ENCODE results near the gene RASA3.
"Not testable (repeated sequence)": the region's sequence is repeated elsewhere in the genome, so short reads cannot be mapped to it uniquely, and the experiment has no call there.

RASA3 gene

DNA sequence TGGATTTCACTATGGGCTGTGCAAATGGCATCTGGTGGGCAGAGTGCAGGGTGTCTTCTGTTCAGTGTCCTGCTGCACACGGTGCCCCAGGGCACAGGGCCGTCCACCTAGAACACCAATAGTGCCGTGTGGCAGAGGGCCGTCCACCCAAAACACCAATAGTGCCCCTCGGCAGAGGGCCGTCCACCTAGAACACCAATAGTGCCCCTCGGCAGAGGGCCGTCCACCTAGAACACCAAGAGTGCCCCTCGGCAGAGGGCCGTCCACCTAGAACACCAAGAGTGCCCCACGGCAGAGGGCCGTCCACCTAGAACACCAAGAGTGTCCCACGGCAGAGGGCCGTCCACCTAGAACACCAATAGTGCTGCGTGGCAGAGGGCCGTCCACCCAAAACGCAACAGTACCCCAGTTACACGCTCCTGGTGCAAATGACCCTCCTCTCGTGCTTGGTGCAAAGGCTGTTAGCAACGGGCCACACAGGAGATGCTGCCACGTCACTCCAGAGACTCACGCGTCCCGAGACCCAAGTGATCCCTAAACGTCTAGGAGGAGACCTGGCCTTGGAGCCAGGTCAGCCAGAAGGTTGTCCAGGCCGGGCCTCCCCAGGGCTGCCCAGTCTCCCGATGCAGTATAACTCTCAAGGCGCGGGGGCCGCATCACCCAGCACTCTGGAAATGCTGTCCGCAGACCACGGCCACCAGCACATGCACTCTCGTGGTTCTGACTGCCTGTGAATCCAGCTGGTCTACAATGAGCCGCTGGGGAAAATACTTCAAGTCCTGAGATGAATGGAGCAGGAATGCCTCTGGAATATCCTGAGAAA lies 51.5 kb downstream of the RASA3 start:
- no peak for DNase-seq (ENCODE audit: low read depth in 2 of 2)

DNA sequence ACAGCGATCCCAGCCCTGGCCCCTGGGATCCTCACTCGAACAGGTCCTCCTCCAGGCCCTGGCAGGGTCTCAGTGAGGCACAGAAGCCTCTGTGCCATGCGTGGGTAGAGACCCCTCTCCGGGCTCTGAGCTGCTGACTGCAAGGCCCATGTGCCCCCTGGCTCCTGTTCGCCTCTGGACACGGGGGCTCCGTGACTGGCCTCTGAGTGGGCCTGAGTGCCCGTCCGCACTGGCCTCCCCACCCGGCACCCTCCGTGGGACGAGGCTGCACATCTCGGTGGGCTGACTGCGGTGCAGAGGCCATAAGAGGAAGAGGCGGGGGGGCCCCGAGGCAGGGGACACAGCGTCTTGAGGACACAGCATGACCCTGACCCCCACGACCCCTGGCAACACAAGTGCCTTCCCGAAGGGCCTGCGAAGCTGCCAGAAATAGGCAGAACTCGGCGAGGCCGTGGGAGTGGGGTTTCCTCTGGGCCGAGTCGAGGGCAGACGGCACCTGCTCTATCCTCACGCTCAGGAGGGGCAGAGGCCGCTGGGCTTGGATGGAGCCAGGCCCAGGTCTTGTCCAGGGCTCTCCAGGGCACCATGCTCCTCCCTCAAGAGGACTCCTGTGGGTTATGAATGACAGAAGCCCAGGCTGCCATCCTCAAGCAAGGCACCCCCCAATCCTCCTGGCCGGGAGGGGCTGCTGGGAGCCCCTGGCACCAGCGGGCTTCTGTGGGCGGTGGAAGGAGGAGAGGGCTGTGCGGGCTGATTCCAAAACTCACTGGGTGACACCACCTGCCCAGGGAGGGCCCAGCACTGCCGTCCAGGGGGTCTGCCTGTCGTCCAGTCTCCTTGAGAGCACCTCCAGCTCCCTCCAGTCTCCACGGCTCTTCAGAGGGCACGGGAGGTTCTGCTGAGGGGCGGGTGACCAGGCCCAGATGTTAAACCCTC lies 52.6 kb downstream of the RASA3 start:
- no peak for DNase-seq (ENCODE audit: low read depth in 2 of 2)

DNA sequence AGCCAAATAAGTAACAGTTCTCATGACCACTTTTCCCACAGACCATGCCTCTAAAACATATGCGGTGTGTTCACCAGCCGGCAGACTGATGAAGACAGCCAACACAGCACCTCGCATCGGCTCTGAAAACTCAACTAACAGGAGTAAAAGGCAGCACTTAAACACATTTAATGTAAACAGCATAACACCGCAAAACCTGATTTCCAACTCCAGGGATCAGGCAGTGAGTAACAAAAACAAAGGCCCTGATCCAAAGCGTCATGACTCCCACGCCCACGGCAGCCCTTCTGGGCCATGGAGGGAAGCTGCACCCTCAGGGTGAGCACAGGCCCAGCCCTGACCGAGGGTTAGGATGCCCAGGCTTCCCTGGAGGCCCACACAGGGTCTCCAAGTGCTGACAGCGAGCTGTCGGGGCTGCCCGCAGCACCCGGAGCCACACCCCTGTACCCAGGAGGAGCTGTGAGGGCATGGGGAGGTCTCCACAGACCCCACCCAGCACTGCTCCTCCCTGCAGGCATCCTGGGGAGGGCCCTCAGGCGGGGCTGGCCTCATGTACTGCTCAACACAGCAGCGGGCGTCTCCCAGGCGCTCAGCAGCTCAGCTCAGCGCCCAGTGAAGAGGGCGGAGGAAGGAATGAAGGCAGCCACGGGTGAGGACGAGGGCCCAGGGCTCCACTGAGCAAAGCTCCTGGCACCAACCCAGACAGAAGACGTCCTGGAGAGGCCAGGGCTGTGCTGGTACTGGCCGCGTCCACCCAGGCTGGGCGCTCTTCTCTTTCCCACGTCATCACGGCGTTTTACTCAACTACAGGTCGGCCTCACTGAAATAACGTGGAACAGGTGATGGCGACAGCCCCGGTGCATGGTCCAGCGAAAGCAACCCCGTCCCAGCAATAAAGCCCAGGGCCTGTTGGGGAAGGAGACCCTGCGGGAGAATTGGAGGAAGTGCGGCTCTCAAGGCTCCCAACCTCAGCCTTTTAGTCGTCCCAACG lies 53.7 kb downstream of the RASA3 start:
- no peak for DNase-seq (ENCODE audit: low read depth in 2 of 2)

DNA sequence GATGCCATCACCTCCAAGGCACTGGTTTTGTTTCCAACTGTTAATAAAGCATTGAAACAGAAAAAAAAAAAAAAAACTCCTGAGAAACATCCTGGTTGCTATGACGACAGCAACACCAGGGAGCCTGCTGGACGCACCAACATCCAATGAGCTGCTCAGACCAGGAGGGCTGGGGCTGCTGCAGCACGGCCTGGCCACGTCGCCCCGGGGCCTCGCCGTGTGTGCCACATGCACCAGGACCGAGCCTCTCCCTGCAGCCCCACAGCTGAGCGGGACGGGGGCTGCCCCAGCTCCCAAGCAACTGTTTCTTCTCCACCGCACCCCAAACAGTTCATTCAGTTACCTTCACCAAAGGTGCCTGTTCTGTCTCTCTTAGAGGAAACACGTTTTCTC lies 54.5 kb downstream of the RASA3 start:
- DNase-seq (ENCODE audit: low read depth in 2 of 2) = no peak

DNA sequence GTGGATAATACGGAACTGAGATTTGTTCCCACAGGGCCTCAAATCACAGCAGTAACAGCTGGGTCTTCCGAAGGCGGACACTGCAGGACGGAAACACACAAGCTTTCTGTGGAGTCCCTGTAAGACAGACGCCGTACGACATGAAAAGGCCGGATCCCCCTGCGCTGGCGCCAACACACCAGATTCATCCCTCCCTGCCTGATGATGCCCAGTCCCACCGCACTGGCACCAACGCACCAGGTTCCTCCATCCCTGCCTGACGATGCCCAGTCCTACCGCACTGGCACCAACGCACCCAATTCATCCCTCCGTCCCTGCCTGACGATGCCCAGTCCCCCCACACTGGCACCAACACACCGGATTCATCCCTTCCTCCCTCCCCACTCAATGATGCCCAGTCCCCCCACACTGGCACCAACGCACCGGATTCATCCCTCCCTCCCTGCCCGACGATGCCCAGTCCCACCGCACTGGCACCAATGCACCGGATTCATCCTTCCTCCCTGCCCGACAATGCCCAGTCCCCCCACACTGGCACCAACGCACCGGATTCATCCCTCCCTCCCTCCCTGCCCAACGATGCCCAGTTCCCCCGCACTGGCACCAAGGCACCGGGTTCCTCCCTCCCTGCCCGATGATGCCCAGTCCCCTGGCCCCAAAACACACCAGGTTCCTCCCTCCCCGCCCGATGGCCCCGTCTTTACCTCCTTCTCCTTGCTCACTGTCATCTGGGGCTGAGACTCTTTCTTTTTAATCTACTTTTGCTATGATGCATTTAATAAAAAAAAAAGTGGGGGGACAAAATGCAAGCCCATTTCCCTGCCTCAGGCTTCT lies 55.1 kb downstream of the RASA3 start:
- no peak for DNase-seq (ENCODE audit: low read depth in 2 of 2)

DNA sequence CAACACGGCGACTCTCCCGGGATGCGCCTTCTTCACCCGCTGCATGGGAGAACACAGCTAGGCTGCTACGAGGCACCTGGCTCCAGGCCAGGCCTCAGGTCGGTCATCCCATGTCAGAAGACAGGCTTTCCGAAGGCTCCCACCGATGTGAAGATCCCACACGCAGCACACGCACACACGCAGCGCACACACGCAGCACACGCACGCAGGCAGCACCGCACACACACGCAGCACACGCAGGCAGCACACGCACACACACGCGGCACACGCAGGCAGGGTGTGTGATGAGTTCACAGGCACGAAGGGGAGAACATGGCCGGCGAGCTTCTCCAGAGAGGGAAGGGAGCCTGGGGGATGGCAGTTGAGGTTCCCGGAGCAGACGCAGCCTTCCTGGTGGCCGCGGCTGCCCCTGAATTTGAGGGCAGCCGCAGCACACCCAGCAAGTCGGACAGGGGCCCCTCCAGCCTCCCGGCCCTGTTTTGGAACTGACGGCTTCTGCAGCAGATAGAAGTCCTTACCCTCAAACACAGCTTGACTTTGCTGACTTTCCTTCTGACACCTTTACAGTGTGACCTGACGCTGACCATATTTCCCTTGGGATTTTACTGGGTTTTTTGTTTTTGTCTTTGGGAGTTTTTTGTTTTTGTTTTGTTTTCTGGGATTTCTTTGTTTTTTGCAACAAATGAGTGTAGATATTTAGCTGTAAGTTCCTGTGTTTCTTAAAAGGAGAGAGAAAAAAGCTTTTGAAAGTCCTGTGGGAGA lies 55.9 kb downstream of the RASA3 start:
- no peak for DNase-seq (ENCODE audit: low read depth in 2 of 2)

DNA sequence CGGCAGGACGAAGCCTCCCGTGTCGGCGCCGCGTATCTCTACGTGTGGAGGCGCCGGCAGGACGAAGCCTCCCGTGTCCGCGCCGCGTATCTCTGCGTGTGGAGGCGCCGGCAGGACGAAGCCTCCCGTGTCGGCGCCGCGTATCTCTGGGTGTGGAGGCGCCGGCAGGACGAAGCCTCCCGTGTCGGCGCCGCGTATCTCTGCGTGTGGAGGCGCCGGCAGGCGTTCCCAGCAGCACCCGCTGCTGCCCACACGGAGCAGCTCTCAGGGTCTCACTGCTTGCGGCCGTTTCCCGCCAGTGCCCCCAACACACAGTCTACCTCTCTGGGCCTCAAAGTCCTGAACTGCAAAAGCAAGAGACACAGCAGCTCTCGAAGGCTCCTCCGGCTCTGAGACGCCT lies 56.6 kb downstream of the RASA3 start:
- not testable (repeated sequence) for DNase-seq (ENCODE audit: low read depth in 2 of 2)

DNA sequence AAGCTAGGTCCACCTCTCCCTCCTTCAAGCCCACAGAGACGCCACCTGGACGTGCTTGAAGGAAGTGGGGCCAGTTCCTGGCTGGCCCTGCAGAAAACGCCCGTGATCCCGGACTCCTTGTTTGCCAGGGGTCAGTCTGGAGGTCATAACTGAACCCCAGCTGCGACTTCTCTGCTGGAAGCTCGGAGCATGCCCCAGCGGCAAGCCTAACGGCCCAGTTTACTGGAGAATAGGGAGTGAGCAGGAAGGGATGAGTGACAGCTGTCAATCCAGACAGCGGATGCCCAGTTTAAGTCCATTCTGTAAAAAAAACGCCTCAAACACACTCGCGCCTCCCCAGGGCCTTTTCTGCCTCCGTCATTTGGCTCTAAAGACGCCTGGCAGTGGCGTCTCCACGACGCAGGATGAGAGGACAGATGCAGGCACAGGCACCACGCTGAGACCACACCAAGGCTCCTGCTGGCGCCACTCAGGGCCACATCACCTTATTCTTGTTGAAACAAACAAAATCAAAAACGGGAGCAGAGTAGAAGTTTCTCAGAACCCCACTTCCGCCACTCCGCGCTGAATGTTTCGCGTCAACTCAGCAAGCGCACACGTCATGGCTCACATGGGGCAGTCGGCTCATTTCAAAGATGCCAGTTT lies 57.6 kb downstream of the RASA3 start:
- DNase-seq (ENCODE audit: low read depth in 2 of 2) = no peak

DNA sequence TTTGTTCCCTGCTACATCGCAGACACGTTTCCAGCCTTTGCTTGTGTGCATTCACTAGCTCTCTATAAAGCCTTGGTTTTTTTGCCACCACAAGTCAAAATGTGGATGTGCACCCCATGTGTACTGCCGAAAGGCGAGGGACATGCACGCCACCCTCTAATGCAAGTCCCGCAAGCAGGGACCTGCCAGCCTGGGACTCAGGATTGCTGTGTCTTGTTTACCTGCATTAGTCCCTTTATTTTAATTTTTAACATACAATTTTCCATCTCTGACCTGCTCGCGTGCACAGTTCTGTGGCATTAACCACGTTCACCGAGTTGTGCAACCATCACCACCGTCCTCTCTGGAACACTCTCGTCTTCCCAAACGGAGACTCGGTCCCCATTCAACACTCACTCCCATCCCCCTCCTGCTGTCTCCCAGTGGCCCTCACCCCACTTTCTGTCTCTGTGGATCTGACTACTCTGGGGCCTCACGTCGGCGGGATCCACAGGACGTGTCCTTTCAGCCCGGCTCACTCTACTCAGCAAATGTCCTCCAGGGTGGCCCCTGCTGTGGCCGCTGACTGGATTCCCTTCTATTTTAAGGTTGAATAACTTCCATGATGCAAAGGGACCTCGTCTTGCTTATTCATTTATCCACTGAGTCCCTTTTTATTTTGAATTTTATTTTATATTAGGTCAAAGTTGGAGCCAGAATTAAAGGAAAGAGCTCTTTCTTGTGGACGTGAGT lies 58.4 kb downstream of the RASA3 start:
- DNase-seq (ENCODE audit: low read depth in 2 of 2) = no peak

DNA sequence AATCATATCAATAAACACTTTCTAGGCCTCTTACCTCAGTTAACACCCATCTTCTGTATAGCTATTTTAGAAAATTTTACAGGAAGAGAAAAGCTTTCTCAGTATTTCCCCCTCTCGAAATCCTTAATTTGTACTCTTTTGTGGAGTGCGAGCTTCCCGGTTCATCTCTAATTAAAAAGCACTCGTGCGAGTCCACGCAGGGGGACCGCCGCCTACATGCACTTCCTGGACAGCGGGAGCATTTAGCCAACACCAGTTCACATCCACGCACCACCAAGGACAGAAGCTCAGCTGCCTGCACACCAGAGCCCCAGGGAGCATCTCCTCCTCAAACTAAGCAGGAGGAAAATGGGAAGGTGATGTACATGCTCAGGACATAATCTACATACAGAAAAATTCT lies 60.0 kb downstream of the RASA3 start:
- DNase-seq (ENCODE audit: low read depth in 2 of 2) = no peak

DNA sequence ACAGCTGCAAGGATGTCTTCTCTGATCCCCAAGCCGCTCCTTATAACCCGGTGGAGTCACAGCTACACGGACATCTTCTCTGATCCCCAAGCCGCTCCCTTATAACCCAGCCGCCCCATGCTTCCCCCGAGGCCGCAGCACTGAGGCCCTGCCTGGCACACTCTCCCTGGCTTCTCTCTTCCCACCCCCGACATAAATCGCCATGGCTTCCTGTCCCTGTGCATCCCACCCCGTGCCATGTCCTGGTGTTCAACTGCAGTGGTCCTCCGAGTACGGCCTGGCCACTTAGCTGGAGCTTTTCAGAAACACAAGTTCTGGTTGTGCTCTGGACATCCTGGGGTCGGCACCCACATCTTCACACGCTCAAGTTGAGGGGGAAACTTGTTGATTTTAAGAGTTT lies 60.4 kb downstream of the RASA3 start:
- no peak for DNase-seq (ENCODE audit: low read depth in 2 of 2)

DNA sequence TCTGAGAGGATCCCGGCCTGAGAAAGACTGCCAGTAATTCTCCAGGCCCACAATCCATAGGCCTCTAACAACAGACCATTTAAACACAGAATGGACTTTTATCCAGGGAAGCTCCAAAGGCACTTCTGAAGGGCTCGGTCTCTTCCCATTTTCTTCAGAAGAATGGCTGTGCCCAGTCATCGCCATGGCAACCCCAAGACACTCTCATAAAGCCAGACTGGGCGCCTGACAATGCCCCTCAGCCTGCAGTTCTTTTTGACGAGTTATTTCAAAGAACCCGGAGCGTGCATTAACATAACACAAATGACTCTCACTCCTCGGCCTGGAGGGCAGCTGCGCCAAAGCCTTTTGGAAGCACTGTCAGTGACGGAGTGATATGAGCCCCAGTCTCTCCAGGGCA lies 61.0 kb downstream of the RASA3 start:
- no peak for DNase-seq (ENCODE audit: low read depth in 2 of 2)

DNA sequence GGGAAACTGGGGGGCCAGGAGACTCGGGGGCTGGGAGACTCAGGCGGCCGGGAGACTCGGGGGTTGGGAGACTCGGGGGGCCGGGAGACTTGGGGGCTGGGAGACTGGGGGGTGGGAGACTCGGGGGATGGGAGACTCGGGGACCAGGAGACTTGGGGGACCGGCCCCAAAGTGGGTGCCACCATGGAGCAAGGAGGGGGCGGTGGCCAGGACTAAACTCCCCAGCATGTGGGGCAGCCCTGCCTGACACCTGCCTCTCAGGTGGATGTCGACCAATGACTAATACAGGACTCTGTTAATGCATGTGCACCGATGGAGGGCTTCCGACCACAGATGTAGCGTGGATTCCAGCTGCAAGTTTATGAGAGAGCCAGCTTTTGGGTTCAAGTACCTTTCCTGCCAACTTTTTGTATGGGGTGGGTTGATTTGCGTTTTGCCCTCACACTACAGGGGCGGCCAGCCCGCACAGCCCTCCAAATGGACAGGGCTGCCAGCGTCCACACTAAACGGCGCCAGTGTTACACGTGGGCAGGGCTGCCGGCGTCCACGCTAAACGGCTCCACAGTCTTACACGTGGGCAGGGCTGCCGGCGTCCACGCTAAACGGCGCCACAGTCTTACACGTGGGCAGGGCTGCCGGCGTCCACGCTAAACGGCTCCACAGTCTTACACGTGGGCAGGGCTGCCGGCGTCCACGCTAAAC lies 62.2 kb downstream of the RASA3 start:
- DNase-seq (ENCODE audit: low read depth in 2 of 2) = no peak

DNA sequence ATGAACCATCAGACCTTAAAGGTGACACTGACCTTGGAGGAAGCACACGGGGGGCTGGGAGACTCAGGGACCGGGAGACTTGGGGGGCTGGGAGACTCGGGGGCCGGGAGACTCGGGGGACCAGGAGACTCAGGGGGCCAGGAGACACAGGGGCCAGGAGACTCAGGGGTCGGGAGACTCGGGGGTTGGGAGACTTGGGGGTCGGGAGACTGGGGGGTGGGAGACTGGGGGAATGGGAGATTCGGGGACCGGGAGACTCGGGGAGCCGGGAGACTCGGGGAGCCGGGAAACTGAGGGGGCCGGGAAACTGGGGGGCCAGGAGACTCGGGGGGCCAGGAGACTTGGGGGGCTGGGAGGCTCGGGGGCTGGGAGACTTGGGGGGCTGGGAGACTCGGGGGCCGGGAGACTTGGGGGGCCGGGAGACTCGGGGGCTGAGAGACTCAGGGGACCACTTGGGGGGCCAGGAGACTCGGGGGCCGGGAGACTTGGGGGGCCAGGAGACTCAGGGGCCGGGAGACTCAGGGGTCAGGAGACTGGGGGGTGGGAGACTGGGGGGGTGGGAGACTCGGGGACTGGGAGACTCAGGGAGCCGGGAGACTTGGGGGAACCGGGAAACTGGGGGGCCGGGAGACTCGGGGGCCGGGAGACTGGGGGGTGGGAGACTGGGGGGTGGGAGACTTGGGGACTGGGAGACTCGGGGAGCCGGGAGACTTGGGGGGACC lies 62.9 kb downstream of the RASA3 start:
- no peak for DNase-seq (ENCODE audit: low read depth in 2 of 2)

DNA sequence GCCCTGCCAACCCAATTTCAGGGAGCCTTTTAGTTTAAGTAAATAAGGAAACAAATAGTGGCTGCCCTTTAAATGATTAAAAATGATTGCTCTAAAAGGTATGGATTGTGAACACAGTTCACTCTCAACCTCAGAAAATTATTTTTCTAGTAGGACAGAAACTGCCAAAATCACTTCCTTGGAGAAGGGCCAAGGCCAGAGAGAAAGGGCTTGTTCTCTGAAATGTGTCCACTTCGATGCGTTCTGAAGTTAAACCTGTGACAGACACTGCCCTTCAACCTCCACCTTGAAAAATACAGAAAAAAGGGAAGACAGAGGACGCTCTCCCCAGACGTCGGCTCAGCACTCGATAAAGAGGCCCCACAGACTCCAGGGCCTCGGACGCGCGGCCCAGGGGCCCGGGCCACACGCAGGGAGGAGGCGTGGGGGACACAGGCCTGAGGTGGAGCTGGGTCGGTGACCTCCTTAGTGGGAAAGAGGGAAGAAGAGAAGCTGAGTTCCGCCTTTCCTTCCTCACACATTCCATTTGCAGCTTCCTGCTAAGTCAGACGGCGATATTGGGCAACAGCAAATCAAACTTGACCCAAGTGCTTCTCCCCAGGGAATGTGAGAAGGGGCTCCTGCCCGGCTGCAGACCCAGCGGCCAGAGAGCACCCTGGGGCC lies 63.6 kb downstream of the RASA3 start:
- DNase-seq (ENCODE audit: low read depth in 2 of 2) = peak in 1 of 2 experiments; percentile 40

DNA sequence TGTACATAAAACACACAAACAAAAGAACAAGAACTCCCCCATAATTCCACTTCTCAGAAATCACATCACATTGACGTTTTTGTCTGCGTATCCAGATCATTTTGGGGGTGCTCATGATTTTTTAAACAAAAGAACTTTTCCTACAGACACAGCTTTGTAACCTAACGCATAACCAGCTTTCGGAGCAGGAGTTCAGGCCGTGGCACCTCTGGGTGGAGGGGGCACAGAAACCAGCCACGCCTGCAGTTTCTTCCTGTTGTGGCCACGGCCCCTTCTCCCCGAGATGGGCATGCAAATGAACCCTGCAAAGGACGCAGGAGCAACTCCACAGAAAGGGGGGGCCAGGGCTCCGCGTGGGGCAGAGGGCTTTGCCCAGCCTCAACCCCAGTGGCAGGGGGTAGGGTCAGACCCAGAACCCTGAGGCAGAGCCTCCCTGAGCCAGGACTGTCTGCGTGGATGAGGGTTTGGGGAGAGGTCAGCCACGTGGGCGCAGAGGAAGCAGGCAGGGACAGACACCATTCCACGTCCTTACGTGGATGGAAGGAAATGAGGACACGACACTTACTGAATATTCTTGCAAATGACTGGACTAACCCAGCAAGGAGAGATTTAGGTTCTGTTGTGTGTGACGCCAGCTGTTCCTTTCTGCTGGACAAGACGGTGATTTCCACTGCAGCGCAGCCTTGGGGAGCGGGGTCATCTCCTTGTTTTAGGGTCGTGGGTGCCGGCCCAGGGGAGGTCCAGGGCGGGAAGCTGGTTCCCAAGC lies 64.4 kb downstream of the RASA3 start:
- DNase-seq (ENCODE audit: low read depth in 2 of 2) = no peak
